COLO829 (cell line): Measurements from ENCODE around the gene COL8A2.

Experiments
- DNase-seq: peaks from one replicate; pipeline ENCODE4 v3.0.0; 2012; ENCODE audit warnings: low spot score

The COL8A2 gene

DNA sequence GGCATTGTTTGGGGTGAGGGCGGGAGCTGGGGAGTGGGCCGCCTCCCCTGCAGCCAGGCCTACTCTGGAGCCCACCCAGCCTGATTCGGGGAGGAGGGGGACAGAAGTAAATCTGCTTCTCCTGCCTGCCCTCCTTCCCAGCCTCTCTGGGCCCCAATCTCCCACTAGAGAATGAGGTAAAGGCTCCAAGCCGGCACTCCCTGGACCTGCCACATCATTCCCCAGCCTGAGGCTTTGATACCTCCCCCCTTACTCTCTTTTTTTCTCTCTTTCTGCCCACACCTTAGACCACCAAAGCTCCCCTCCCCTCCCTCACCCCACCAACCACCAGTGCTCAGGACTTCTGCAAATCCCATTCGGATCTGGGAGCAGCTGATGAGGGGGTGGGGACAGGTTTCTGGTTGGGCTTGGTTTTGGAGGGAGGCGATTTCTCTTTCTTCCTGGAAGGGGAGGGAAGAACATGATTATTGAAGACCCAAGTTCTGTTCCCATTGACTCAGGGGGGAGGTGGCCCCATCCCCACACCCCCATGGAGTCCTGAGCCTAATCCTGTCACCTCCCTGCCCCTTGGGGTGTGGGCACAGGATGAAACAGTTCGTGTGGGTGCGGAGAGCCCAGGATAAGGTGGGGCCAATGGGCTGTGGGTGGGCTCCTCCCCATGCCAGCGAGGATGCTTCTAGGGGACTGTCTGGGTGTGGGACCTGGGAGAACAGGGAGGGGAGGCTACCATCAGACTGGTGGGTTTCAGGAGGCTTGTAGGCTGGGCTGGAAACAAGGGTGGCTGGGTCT is 32.3 kb upstream of the COL8A2 start:
- no peak for DNase-seq

DNA sequence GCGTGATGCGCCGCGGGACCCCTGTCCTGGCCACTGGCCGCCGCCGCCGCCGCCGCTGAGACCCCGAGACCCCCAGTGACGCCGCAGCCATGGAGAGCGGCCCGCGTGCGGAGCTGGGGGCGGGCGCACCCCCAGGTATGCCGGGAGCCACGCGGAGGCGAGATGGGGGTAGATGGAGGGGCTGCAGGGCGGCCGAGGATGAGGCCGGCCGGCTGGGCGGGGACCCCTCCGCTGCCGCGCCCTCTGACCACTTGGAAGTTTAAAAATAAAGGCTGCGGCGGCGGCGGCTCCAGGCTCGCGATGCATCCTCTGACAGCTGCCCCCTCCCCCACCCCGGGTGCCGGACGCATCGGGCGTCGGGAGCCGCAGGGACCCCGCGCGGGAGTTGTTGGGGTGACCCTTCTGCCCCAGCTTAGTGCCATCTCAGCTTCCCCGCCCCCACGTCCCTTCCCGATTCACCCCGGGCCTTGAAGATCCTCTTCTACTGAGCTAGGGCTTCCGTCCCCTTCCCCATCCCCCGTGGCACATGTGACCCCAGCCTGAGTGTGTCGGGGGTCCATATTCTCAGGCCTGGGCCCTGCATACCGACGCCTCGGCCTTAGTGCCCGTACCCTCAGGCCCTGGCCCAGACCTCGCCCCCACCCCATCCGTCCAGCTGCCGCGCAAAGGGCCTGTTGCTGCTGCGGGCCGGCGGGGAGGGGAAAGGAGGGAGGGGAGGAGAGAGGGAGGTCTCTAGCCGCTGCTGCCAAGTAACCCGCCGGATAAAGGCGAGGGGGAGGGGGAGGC is 31.5 kb upstream of the COL8A2 start:
- DNase-seq: no peak

DNA sequence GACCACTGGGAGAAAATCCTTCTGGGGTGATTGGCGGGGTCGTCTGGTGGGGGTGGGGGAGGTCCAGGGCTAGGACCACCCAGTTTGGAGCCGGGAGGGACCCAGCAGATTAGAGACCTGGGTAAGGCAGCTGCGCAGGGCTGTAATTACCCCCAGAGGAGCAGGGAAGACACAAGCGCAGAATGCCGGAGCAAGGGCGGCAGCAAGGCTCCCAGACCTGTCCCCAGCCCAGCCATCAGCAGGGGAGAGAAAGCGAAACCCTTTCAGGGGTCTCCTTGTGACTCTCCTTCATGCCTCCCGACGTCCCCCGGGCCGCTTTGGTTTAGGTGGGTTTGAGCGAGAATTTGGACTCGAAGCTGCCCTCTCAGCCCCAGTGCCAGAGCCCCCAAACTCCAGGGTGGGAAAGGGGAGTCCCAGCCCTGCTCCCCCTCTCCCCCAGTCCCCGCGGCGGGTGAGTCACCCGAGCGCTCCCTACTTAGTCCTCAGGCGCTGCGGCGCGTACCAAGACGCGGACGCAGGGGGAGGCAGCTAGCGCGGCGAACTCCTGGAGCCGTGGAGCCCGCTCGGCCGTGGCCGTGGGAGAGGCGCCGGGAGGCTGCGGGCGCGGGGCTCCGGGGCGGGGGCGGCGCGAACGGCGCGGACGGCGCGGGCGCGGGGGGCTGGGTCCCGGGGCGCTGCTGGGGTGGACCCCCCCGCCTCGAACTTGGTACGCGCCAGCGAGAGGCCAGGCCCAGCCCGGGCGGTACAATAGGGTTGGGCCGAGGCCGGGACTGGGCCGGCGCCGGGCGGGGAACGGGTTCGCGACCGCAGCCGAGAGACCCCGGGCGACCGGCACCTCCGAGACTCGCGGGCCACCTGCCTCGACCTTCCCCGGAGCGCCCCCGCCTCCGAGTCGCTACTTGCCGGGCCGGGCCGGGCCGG is 30.6 kb upstream of the COL8A2 start, which contains the start of gene MAP7D1:
Gene MAP7D1, plus strand, starts transcription at position 753 of the 921 bp plus-strand sequence. CDS start 258 bp downstream, outside the sequence.
- no peak for DNase-seq

DNA sequence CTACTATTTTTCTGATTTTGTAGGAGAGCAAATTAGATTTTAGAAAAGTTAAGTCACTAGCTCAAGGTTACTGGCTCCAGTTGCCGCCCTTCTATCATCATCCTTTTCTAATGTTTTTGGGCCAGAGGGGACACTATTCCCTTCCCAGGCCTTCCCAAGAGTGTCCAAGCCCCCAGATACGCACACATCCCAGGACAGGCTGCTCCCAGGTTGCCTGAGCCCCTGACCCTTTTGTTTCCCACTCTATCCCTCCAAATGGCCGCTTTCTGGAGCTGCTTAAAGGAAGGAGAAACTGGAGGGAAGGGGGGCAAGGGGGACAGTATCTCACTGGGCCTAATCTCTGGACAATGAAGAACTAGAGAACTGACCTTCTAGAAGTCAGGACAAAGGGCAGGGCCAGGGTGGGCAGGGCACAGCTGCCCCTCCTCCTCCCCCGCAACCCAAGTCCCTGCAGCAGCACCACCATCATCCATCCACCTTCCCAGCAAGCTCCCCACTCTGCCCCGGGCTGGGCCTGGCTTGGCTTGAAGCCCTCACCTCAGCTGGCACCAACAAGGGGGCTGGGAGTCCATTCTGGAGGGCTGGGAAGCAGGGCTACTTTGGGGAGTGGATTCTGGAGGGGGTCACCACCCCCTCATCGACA is 29.9 kb upstream of the COL8A2 start:
- no peak for DNase-seq

DNA sequence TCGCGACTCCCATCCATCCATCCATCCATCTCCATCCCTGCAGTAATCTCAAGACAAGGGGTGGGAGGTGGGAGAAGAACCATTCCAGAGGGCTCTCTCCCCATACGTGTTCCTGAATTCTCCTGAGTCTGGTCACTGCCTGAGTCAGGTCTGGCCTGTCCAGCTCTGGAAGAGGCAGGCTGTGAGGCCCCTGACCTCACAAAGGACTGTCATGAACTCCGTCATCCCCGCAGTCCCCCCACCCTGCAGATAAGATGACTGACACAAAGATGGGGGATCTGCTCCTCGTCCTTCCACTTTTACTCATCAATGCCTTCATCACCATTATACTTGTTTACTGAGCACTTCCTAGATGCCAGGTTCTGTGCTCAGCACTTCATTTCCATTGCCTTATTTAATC is 29.3 kb upstream of the COL8A2 start:
- no peak for DNase-seq

DNA sequence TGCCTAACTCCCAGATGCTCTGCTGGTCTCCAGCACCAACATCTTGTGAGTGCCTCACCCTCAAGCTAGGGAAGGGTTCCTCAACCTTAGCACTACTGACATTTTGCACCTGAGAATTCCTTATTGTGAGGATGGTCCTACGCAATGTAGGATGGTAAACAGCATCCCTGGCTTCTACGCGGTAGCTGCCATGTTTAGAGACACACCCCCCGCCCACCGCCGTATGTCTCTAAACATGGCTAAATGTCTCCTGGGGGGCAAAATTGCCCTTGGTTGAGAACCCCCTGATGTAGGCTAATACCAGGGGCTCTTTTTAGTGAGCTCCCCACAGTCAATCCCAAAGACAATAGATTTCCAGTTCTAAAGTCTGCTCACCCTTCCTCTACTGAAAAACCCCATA is 28.5 kb upstream of the COL8A2 start:
- DNase-seq: no peak

DNA sequence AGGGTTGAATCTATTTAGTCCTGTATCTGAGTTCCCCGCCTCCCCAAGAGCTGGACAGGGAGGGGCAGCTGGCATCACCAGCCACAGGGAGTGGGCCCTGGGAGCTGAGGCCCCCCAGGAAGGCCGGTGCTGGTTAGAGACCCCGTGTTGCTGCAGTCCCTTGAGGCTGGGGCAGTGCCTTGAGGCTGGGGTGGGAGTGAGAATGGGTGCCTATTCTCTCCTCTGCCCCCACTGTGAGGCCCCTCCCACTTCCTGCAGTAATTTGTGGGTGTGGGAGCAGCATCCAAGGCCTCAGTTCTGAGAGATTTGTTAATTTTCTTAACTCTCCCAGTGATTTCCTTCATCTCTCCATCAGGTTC is 26.8 kb upstream of the COL8A2 start:
- no peak for DNase-seq

DNA sequence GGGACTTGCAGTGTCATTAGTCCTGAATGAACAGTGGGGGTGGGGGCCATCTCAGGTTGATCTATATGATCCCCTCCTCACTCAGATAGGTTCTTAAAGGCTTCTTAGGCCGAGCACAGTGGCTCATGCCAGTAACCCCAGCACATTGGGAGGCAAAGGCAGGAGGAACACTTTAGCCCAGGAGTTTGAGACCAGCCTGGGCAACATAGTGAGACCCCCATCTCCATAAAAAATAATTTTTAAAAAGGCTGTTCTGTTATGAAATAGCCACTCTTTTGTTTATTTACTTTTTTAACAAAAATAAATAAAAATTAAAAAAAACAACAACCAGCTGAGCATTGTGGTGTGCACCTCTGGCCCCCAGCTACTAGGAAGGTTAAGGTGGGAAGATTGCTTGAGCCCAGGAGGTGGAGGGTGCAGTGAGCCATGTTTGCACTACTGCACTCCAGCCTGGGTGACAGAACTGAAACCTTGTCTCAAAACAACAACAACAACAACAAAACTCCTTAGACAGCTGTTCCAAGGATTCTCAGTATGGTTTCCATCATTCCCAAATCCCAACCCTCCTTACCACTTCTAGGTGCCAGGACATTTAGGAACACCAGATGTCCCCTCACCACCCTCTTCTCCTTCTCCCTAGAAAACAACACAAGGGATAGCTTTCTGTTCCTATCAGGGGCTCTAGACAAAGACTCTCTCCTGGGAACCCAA is 26.3 kb upstream of the COL8A2 start:
- DNase-seq: no peak

DNA sequence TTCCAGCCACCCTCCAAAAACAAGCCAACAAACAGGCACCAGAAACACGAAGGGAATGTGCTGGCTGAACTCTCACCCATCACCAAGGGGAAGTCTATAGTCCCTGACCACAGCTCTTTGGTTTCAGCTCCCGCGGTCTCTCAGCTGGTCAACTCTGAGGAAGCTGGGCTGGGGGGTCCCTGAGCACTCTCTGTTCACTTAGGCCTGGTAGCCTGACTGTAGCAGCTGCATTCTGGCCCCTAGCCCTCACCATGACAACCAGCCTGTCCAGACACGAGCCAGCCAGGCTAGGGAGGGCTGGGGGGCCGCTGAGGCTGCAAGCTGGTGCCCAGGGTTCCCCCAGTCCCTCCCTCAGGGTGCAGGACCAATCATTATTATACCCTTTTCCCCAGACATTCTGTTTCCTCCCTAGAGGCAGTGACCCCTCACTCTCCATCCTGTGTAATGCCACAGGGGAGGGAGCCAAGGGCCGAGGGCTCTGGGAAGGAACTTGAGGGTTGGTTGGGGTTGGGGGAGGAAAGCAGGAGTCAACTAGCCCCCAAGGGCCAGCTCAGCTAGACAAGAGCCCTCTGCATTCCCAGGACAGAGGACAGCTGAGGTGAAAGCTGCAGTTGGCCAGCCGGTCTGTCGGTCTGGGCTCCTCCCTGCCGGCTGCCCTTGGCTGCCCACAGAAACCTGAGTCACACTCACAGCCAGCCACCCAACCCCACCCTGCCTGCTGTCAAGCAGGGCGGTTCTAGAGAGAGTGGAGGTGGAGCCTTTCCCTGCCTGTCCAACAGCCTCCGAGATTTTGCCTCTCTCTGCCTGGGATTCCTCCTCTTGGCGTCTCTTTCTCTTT is 25.5 kb upstream of the COL8A2 start:
- peak; percentile 84 for DNase-seq

DNA sequence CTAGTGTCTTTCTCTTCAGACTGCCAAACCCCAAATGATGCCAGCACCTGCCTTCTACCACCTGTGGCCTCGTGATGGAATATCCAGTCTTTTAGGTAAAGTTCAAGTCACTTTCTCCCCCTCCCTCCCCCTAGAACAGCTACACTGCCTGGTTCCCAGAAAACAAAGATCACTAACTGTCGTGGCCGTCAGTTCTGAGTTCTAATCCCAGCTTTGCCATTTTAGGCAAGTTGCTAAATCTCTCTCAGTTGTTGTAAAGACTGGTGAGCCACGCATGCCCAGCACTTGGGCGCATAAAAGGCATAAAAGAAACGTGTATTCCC is 24.9 kb upstream of the COL8A2 start:
- DNase-seq: no peak

DNA sequence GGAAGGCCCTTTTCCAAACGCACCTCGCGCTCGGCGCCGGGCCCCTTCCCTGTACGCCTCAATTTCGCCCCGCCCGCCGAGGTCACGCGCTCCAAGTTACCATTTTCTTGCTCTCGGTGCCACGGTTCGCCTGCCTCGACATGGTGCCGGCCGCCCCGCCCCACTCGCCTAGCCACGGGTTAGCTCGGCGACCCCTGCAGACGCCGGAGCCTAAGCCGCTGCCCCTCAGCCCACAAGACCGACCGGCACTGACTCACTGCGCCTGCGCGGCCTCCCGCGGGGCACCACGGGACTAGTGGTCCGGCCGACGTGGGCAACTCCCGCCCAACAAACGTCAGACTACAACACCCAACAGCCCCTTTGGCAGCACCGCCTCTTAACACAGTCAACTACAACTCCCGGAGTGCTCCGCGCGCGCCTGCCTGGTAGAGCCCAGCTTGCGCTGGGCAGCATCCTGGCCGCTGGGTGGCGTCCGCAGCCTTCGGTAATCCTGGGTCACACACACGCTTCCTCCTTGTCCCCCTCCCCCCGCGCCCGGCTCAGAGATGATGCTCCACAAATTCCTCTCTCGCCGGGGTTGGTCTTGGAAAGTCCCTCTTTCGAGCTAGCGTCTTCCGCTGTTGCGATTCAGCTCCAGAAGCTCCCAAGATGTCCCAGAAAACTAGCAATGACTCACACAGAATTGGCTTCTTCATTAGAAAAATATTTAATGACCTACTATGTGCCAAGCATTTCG is 24.4 kb upstream of the COL8A2 start, which contains the start of gene TRAPPC3:
Gene TRAPPC3, minus strand, starts transcription at position 250 of the 736 bp plus-strand sequence. Its CDS starts 108 bp downstream, at position 142.
- peak; percentile 99 for DNase-seq

DNA sequence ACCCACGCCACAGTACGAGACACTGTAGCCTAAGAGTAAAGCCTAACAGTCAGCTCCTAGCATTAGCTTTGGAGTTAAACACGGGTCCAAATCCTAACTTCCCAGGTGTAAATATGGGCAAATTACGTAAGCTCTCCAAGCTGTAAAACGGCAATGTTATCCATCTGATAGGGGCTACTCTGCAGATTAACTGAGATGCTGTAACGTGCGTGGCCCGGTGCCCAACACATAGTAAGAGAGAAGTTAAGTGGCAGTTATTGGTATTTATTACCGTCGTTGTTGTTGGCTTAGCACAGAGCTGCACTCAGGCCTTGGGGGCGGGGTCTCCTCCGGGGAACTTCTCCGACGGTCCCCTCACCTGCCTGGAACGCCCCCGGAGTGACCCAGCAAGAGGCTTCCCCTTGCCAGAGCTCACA is 23.8 kb upstream of the COL8A2 start:
- DNase-seq: no peak

DNA sequence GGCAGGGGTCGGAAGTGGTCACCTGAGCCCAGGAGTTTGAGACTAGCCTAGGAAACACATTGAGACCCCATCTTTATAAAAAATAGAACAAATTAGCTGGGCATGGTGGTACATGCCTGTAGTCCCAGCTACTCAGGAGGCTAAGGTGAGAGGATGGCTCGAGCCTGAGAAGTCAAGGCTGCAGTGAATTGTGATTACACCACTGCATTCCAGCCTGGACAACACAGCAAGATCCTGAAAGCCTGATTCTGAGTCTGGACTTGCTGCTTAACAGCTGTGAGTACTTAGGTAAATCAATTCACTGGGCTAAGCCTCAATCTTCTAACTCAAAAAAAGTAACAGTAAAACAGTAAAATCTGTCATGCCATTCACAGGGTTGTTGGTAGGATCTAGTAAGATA is 19.4 kb upstream of the COL8A2 start:
- DNase-seq: no peak

DNA sequence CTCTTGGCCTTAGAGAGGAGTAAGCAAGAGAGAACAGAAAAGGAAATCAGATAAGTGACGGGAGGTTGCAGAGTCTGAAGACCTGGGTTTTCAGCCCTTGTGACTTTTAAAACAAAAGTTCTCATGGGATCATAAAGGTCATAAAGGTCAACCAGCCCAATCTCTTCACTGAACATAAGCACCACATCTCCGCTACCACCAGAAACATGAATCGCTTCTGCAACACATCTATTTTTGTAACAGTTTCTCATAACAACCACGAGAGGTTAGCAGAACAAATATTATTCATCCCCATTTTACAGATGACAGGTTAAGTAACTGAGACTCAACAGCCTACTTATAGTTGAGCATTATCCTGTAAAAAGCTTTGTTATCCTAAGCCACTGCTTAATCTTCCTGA is 18.4 kb upstream of the COL8A2 start:
- DNase-seq: no peak

DNA sequence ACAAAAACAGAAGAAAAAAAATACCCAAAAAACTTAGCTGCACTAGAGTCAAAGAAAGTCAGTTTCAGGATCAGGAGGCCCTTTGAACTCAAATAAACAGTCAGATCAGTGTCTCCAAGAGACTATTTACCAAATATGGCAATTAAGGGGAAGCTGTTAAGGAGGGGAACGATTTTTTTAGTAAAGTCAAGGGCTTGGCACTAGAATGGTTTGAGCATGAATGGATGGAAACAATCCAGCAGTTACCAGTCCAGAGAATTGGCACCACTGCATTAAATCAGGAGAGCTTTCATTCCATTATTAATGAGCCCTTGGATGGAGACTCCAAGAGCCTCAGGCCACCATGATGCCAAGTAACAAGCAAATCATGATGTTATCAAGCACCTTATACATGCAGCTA is 17.1 kb upstream of the COL8A2 start:
- DNase-seq: no peak

DNA sequence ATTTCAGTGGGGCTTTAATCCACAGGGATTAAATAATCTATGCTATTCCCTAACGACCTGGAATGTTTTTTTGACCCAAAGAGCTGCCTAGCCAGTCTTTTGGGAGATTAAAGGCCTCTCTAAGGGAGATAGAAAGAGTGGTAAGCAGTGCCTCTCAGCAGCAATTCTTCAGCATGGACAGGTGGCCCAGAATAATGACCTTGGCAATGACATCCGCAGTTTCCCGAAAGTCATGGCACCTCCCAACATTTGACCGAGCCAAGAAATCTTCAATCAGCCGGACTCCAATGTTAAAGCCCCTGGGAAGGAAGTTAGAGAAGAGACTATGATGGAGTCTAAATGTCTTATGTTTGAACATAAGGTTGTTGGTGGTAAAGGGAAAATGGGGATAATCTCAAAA is 14.5 kb upstream of the COL8A2 start:
- DNase-seq: no peak

DNA sequence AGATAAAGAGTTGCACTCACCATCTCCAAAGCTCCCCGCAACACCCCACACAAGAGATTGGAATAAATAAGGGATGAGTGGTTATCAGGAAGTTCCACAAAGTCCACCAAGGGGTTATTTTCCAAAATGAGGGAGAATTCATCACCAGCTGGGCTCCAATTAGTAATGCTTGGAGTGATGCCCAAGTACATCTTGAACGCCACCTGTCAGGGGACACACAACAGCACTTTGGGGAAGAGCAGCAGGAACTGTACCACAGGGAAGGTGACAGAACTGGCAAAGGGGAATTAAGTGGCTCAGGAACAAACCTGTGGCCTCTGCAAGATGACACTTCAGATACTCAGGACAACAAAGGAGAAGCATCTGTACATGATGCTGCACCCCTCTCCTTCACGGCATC is 12.8 kb upstream of the COL8A2 start:
- no peak for DNase-seq

DNA sequence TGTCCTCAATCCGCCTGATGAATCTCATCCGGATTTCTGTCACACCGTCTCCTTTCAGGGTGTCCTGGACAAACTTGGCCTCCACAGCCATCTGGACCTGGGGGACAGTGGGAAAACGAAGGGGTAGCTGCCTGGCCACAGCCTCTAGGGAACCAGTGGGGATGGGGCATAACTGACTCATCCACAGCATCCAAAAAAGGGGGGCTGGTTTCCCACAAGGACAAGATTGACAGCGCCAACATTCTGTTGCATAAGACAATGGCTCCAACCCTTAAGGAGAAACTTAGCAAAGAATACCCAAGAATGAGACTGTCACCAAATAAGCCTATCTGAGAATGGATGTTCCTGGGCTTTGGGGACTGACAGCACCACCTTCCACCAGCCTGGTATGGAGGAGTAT is 12.2 kb upstream of the COL8A2 start:
- DNase-seq: no peak

DNA sequence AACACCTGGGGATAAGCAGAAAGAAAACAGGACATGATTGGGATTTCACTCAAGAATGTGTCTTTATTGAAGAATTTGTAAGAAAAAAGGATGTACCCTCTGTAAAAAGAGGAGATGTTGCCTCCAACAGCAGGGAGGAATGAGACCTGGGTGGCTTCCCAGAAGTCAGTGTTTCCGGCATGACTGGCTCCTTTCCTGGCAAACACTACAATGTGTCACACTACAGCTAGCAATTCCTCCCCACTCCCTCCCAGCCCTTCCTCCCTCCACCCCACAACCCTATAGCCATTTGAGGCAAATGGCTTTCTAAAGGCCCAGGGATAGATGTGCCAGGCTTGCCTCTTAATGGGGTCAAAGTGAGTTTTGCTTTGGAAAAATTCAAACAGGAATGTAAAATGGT is 11.5 kb upstream of the COL8A2 start:
- no peak for DNase-seq

DNA sequence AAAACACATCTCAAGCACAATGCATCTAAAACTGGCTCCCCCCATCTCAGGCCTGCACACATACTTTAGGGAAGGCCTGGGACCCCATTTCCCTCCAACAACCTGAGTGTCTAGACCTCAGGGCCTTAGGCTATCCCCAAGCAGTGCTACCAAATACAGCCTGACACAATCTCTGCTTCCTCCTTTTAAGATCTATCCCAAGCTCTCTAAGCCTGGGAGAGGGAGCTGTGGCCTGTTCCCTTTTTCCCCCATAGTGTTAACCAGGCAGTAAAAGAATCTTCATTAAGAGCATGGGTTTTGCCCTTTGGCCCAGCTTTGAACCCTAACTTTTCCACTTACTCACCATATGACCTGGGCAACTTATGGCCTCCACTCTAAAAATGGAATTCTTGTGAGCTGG is 10.8 kb upstream of the COL8A2 start:
- DNase-seq: no peak
